Astrocyte of the hippocampus (primary cell): ENCODE results near the gene SPATA19.

Experiments
- DNase-seq: peaks from one replicate; pipeline ENCODE4 v3.0.0; 2011; ENCODE audit warnings: low read depth, low spot score

Gene SPATA19

GRCh38 chr11:133845413-133845812, at the start of gene SPATA19:
Gene SPATA19 (minus strand): TSS chr11:133845513. CDS start chr11:133845446, 67 bp downstream.
- DNase-seq: no peak

GRCh38 chr11:133895061-133895479, 49.8 kb upstream of the SPATA19 start:
- DNase-seq: peak; percentile 67

- DNase-seq: no peak
Measured at GRCh38 chr11:133893381-133893780, 48.1 kb upstream of the SPATA19 start.

GRCh38 chr11:133892584-133893380, 47.5 kb upstream of the SPATA19 start:
- DNase-seq: no peak

- DNase-seq: no peak
Measured at GRCh38 chr11:133892126-133892525, 46.8 kb upstream of the SPATA19 start.

- DNase-seq: no peak
Measured at GRCh38 chr11:133889893-133890292, 44.6 kb upstream of the SPATA19 start.

- DNase-seq: no peak
Measured at GRCh38 chr11:133889188-133889587, 43.9 kb upstream of the SPATA19 start.

- DNase-seq: no peak
Measured at GRCh38 chr11:133887692-133888332, 42.5 kb upstream of the SPATA19 start.

GRCh38 chr11:133886029-133886428, 40.7 kb upstream of the SPATA19 start:
- no peak for DNase-seq

GRCh38 chr11:133872160-133872559, 26.8 kb upstream of the SPATA19 start:
- no peak for DNase-seq

- no peak for DNase-seq
Measured at GRCh38 chr11:133867456-133867855, 22.1 kb upstream of the SPATA19 start.

- no peak for DNase-seq
Measured at GRCh38 chr11:133865466-133865865, 20.2 kb upstream of the SPATA19 start.

GRCh38 chr11:133864756-133865155, 19.4 kb upstream of the SPATA19 start:
- no peak for DNase-seq

GRCh38 chr11:133860151-133860550, 14.8 kb upstream of the SPATA19 start:
- no peak for DNase-seq

- DNase-seq: peak; percentile 65
Measured at GRCh38 chr11:133854330-133854960, 9.1 kb upstream of the SPATA19 start.

- DNase-seq: no peak
Measured at GRCh38 chr11:133844217-133844616, 1.1 kb downstream of the SPATA19 start.

GRCh38 chr11:133843454-133843987, 1.8 kb downstream of the SPATA19 start:
- DNase-seq: no peak

- no peak for DNase-seq
Measured at GRCh38 chr11:133842730-133843129, 2.6 kb downstream of the SPATA19 start.

GRCh38 chr11:133842053-133842452, 3.3 kb downstream of the SPATA19 start:
- no peak for DNase-seq

GRCh38 chr11:133841279-133842043, 3.9 kb downstream of the SPATA19 start:
- DNase-seq: no peak

GRCh38 chr11:133840479-133840941, 4.8 kb downstream of the SPATA19 start:
- DNase-seq: no peak
